HCT116 (cell line): ENCODE data around the gene UMODL1. TPM values are rescaled to one million over a fixed set of nuclear protein-coding genes. Genes with fewer than 3 reads are reported as not detected.
A peak's percentile ranks its signal among the peaks of the same experiment; 100 is the strongest.

Experiments used
- ATAC-seq: fragments of 200-7000 bp; cut with Tn5 transposase; 2 replicates; pipeline ENCODE4 v1.9.1; 2020; ENCODE audit warnings: mild to moderate bottlenecking, moderate library complexity
- Bru-seq: library from RNA; stranded (reverse); fragments of 400-500 nt; gene quantifications from one replicate; lab custom pipeline; 2021; lab: Mats Ljungman, UMichigan
- BruChase-seq, 2 experiments: library from RNA; stranded (reverse); fragments of 400-500 nt; gene quantifications; one replicate each; lab custom pipeline; 2021; lab: Mats Ljungman, UMichigan
- BruUV-seq: library from RNA; stranded (reverse); fragments of 400-500 nt; replicated peaks from 2 replicates; lab custom pipeline; 2021; lab: Mats Ljungman, UMichigan
- CTCF ChIA-PET: fragments of 300-600 bp; sonication (Branson Sonifier 250); formaldehyde crosslinking; loops from one replicate; lab custom pipeline; 2021; ENCODE audit warnings: antibody characterized with exemption; lab: Charles Lee
- POLR2A ChIA-PET: fragments of 300-600, 350-600 bp; sonication (Branson Sonifier 250); formaldehyde crosslinking; loops from one replicate; lab custom pipeline; 2021; ENCODE audit warnings: antibody characterized with exemption; lab: Charles Lee
- RAD21 ChIA-PET, 2 experiments: fragments of 300-600 bp; sonication (Branson Sonifier 250); formaldehyde crosslinking; loops; one replicate each; lab custom pipeline; 2023; ENCODE audit warnings: low total read pairs in 2 of 2; ENCODE audit not compliant: uncharacterized antibody in 2 of 2, unreplicated experiment in 2 of 2, low non-redundant PET in 1 of 2; lab: Charles Lee
- DNase-seq: peaks from one replicate; pipeline ENCODE4 v3.0.0-alpha.2; 2010; ENCODE audit warnings: low read depth, low spot score
- H2AFZ ChIP-seq: fragments of 200-600 bp; shearing (Covaris generic), sonication (generic); 2 replicates; pipeline ENCODE4 v1.6.1; 2017; ENCODE audit warnings: low read depth, mixed run types, mixed read lengths, antibody characterized with exemption, low read length; ENCODE audit not compliant: poor library complexity, severe bottlenecking
- H3K27ac ChIP-seq: 2 replicates; pipeline ENCODE4 v1.5.1; 2012; ENCODE audit warnings: low read depth, low read length
- H3K27me3 ChIP-seq: fragments of 200-600 bp; sonication (generic); 2 replicates; pipeline ENCODE4 v1.6.1; 2016; ENCODE audit warnings: mixed run types, low read length, mixed read lengths; ENCODE audit not compliant: insufficient read depth
- H3K36me3 ChIP-seq, 2 experiments: fragments of 200-500 bp in 1 of 2; fragments of 200-600 bp in 1 of 2; sonication (Bioruptor generic) in 1 of 2; sonication (generic) in 1 of 2; 2 replicates each; pipeline versions ENCODE4 v1.5.1 to v1.6.1; 2014 to 2016; ENCODE audit warnings: low read length in 2 of 2, inconsistent platforms in 1 of 2, mixed read lengths in 1 of 2, mixed run types in 1 of 2; ENCODE audit not compliant: insufficient read depth in 2 of 2, control insufficient read depth in 1 of 2
- H3K4me1 ChIP-seq, 2 experiments: fragments of 200-600 bp in 1 of 2; sonication (generic) in 1 of 2; 2 replicates each; pipeline versions ENCODE4 v1.5.1 to v1.6.1; 2012 to 2017; ENCODE audit warnings: low read length in 2 of 2, inconsistent platforms in 1 of 2, mild to moderate bottlenecking in 1 of 2, mixed read lengths in 1 of 2, mixed run types in 1 of 2, moderate library complexity in 1 of 2; ENCODE audit not compliant: insufficient read depth in 2 of 2, control insufficient read depth in 1 of 2
- H3K4me2 ChIP-seq: fragments of 200-600 bp; sonication (generic); 2 replicates; pipeline ENCODE4 v1.6.1; 2017; ENCODE audit warnings: mixed run types, low read length, mixed read lengths
- H3K4me3 ChIP-seq, 2 experiments: fragments of 200-600 bp in 1 of 2; sonication (generic) in 1 of 2; replicated peaks in 1 of 2; 2 replicates each; pipeline ENCODE4 v1.5.1; 2011 to 2016; ENCODE audit warnings: low read length in 2 of 2, control low read depth in 1 of 2, low read depth in 1 of 2, mild to moderate bottlenecking in 1 of 2, mixed read lengths in 1 of 2, mixed run types in 1 of 2
- H3K79me2 ChIP-seq: fragments of 200-600 bp; sonication (generic); 2 replicates; pipeline ENCODE4 v1.6.1; 2017; ENCODE audit warnings: mild to moderate bottlenecking, mixed run types, low read length, moderate library complexity, mixed read lengths; ENCODE audit not compliant: insufficient read depth
- H3K9ac ChIP-seq: fragments of 200-600 bp; sonication (generic); 2 replicates; pipeline ENCODE4 v1.6.1; 2016; ENCODE audit warnings: low read length, mixed read lengths
- H3K9me2 ChIP-seq: fragments of 200-600 bp; sonication (generic), shearing (Covaris generic); 2 replicates; pipeline ENCODE4 v1.6.1; 2017; ENCODE audit warnings: mixed run types, mild to moderate bottlenecking, moderate library complexity; ENCODE audit not compliant: insufficient read depth
- H3K9me3 ChIP-seq, 2 experiments: fragments of 200-500 bp in 1 of 2; fragments of 200-600 bp in 1 of 2; sonication (Bioruptor generic) in 1 of 2; sonication (generic) in 1 of 2; 2 replicates each; pipeline ENCODE4 v1.6.1; 2014 to 2017; ENCODE audit warnings: low read length in 2 of 2, mixed read lengths in 2 of 2, inconsistent platforms in 1 of 2, low read depth in 1 of 2, mild to moderate bottlenecking in 1 of 2, mixed run types in 1 of 2, moderate library complexity in 1 of 2; ENCODE audit not compliant: control insufficient read depth in 1 of 2, insufficient read depth in 1 of 2
- H4K20me1 ChIP-seq: fragments of 200-600 bp; sonication (generic), shearing (Covaris generic); 2 replicates; pipeline ENCODE4 v1.6.1; 2017; ENCODE audit warnings: mixed run types, mild to moderate bottlenecking, moderate library complexity; ENCODE audit not compliant: insufficient read depth
- CBX3 ChIP-seq: IDR thresholded peaks from 2 replicates; pipeline ENCODE4 v1.6.1; 2012; ENCODE audit warnings: low read depth
- JUND ChIP-seq: IDR thresholded peaks from 2 replicates; pipeline ENCODE4 v1.6.1; 2012
- RAD21 ChIP-seq: IDR thresholded peaks from 2 replicates; pipeline ENCODE4 v1.6.1; 2012; ENCODE audit warnings: low read depth, mild to moderate bottlenecking
- YY1 ChIP-seq: IDR thresholded peaks from 2 replicates; pipeline ENCODE4 v1.6.1; 2011; ENCODE audit warnings: low read length, low read depth, moderate library complexity, mild to moderate bottlenecking; ENCODE audit not compliant: insufficient replicate concordance; ENCODE audit errors: extremely low read depth
- intact Hi-C: fragments of 100-400 bp; cut with micrococcal nuclease; formaldehyde crosslinking; loops from 2 replicates; pipeline ENCODE4 v1.10.0; 2022
- long read RNA-seq: library from polyadenylated mRNA; unstranded; transcript quantifications from one replicate; pipeline ENCODE4 v2.0.0, GENCODE V29; 2021; ENCODE audit not compliant: unreplicated experiment
- polyA plus RNA-seq: library from polyadenylated mRNA; unstranded; fragments of >200 nt; gene quantifications from 2 replicates; pipeline ENCODE4 v1.2.1, GENCODE V29; 2012; ENCODE audit warnings: missing spikeins
- total RNA-seq: library from RNA; stranded (reverse); gene quantifications from one replicate; pipeline ENCODE4 v1.2.1, GENCODE V29; 2021; ENCODE audit not compliant: unreplicated experiment
- TF ChIP-seq, protein P1 (sequence below), 3 experiments: fragments of 200-600 bp in 1 of 3; sonication (generic) in 1 of 3; IDR thresholded peaks in 2 of 3; conservative IDR thresholded peaks in 1 of 3; 2 replicates each; pipeline ENCODE4 v1.5.1; 2012 to 2017; ENCODE audit warnings: low read depth in 2 of 3, low read length in 2 of 3, antibody characterized with exemption in 1 of 3, borderline replicate concordance in 1 of 3, control low read depth in 1 of 3, mild to moderate bottlenecking in 1 of 3, mixed read lengths in 1 of 3, mixed run types in 1 of 3, moderate library complexity in 1 of 3; ENCODE audit not compliant: insufficient read depth in 1 of 3
- TF ChIP-seq, protein P2 (sequence below): IDR thresholded peaks from 2 replicates; pipeline ENCODE4 v1.6.1; 2011; ENCODE audit warnings: mild to moderate bottlenecking, low read length, moderate library complexity; ENCODE audit not compliant: insufficient replicate concordance; ENCODE audit errors: extremely low read depth

Gene UMODL1, protein sequence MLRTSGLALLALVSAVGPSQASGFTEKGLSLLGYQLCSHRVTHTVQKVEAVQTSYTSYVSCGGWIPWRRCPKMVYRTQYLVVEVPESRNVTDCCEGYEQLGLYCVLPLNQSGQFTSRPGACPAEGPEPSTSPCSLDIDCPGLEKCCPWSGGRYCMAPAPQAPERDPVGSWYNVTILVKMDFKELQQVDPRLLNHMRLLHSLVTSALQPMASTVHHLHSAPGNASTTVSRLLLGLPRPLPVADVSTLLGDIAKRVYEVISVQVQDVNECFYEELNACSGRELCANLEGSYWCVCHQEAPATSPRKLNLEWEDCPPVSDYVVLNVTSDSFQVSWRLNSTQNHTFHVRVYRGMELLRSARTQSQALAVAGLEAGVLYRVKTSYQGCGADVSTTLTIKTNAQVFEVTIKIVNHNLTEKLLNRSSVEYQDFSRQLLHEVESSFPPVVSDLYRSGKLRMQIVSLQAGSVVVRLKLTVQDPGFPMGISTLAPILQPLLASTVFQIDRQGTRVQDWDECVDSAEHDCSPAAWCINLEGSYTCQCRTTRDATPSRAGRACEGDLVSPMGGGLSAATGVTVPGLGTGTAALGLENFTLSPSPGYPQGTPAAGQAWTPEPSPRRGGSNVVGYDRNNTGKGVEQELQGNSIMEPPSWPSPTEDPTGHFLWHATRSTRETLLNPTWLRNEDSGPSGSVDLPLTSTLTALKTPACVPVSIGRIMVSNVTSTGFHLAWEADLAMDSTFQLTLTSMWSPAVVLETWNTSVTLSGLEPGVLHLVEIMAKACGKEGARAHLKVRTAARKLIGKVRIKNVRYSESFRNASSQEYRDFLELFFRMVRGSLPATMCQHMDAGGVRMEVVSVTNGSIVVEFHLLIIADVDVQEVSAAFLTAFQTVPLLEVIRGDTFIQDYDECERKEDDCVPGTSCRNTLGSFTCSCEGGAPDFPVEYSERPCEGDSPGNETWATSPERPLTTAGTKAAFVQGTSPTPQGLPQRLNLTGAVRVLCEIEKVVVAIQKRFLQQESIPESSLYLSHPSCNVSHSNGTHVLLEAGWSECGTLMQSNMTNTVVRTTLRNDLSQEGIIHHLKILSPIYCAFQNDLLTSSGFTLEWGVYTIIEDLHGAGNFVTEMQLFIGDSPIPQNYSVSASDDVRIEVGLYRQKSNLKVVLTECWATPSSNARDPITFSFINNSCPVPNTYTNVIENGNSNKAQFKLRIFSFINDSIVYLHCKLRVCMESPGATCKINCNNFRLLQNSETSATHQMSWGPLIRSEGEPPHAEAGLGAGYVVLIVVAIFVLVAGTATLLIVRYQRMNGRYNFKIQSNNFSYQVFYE
- total RNA-seq (not detected), Bru-seq, nascent RNA (percentile 1 among the genes with signal in this experiment), BruChase-seq, experiment 1, labeled RNA remaining after a 6-hour chase (percentile 1 among the genes with signal in this experiment), BruChase-seq, experiment 2, labeled RNA remaining after a 2-hour chase (percentile 3 among the genes with signal in this experiment)
- not detected in 2 replicates for polyA plus RNA-seq
- long read RNA-seq, result 0 reads

DNA sequence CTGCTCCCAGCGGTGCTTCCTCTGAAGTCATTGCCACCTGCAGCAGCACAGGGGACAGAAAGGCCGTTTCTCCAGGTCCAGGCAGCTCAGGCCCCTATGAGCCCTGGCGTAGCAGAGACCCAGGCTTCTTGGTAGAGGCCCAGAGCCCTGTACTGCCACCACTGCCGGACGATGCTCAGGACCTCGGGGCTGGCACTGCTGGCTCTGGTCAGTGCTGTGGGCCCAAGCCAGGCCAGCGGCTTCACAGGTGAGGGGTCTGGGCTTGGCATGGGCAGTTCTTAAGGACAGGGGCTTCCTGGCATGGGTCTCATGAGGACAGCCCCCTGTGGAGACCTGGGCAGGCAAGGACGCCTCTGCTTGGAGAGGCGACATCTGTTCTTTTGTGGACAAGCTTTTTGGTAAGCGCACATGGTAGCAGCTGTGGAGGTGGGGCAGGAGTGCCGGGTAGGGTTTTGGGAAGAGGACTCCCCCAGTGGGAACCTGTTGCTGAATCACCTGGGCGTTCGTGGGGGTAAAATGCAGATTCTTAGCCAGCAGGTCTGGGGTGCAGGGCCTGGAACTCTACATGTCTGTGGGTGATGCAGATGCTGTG is at the start of gene UMODL1:
UMODL1 (plus strand) TSS at position 172 of the 592 bp plus-strand sequence; CDS start at position 172, 0 bp downstream.
- CTCF ChIA-PET, result no interaction called here

More for the DNA sequence above, at the start of gene UMODL1:
- no peak within 1 kb of the TSS for H3K9ac ChIP-seq
- no peak for ATAC-seq
- H3K9me2 ChIP-seq, result no peaks in the 10 kb centered on the region
- no peak within 1 kb of the TSS for H2AFZ ChIP-seq
- BruUV-seq, result no TSS peak
- H4K20me1 ChIP-seq, result no peaks in the 10 kb centered on the region
- DNase-seq, result no peak
- H3K36me3 ChIP-seq, result no peaks in the 10 kb centered on the region
- no peak for TF ChIP-seq CBX3
- no peak for TF ChIP-seq YY1
- TF ChIP-seq JUND, result no peak
- TF ChIP-seq, protein P1, sequence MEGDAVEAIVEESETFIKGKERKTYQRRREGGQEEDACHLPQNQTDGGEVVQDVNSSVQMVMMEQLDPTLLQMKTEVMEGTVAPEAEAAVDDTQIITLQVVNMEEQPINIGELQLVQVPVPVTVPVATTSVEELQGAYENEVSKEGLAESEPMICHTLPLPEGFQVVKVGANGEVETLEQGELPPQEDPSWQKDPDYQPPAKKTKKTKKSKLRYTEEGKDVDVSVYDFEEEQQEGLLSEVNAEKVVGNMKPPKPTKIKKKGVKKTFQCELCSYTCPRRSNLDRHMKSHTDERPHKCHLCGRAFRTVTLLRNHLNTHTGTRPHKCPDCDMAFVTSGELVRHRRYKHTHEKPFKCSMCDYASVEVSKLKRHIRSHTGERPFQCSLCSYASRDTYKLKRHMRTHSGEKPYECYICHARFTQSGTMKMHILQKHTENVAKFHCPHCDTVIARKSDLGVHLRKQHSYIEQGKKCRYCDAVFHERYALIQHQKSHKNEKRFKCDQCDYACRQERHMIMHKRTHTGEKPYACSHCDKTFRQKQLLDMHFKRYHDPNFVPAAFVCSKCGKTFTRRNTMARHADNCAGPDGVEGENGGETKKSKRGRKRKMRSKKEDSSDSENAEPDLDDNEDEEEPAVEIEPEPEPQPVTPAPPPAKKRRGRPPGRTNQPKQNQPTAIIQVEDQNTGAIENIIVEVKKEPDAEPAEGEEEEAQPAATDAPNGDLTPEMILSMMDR (IDR thresholded peaks at IDR 0.05 in 2 of 3, conservative IDR thresholded peaks at IDR 0.05 in 1 of 3; ENCODE audit: borderline replicate concordance in 1 of 3, insufficient read depth in 1 of 3, low read depth in 2 of 3, low read length in 2 of 3), result no peak
- TF ChIP-seq RAD21, result no peak
- TF ChIP-seq, protein P2, sequence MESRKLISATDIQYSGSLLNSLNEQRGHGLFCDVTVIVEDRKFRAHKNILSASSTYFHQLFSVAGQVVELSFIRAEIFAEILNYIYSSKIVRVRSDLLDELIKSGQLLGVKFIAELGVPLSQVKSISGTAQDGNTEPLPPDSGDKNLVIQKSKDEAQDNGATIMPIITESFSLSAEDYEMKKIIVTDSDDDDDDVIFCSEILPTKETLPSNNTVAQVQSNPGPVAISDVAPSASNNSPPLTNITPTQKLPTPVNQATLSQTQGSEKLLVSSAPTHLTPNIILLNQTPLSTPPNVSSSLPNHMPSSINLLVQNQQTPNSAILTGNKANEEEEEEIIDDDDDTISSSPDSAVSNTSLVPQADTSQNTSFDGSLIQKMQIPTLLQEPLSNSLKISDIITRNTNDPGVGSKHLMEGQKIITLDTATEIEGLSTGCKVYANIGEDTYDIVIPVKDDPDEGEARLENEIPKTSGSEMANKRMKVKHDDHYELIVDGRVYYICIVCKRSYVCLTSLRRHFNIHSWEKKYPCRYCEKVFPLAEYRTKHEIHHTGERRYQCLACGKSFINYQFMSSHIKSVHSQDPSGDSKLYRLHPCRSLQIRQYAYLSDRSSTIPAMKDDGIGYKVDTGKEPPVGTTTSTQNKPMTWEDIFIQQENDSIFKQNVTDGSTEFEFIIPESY, result no peak
- no peaks in the 10 kb centered on the region for H3K4me1 ChIP-seq
- ChIA-PET RAD21 (interaction anchor here in 1 of 2 experiments (0.7 kb wide), 1 partner anchor 15 kb away, joined by 3 read pairs; no protein-coding TSS in a partner anchor), POLR2A (no interaction called here)
- H3K27me3 ChIP-seq, result peaks cover 17% of the 10 kb centered on the region; the same call in 1 of the 2 replicates
- no peaks in the 10 kb centered on the region for H3K79me2 ChIP-seq
- no peak within 1 kb of the TSS for H3K4me2 ChIP-seq
- no peaks in the 10 kb centered on the region for H3K9me3 ChIP-seq
- intact Hi-C loops, result no loop called here
- H3K27ac ChIP-seq, result no peak within 1 kb of the TSS
- no peak within 1 kb of the TSS for H3K4me3 ChIP-seq
